ENCODE measurements around the gene RESP18. TPM values are rescaled to one million over a fixed set of nuclear protein-coding genes. Genes with fewer than 3 reads are reported as not detected.

The RESP18 gene
- total RNA-seq, 1 donor from 2014 or later, result not detected

DNA sequence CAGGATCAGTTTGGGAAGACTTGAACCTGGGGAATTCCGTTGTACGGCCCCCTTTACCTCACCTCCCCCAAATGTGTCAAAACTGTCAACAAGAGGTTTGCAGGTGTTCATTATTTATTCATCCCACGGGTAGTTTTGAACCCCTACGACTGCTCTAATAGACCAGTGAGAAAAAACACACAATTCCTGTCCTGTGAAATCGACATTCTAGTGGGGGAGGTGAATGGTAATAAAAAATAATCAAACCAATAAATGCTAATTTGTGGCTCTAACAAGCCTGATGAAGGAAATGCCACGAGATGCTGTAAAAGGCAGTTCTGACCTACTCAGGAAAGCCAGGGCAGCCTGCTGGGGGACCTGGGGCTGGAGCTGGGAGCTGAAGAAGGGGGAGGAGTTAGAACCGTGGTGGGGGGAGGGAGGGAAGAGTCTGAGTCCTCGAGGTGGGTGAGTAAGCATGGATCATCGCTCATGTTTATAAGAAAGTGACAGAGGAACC lies 53.8 kb downstream of the RESP18 start:
- no peak for DNase-seq (ENCODE audit: low read depth in 2 of 2)

DNA sequence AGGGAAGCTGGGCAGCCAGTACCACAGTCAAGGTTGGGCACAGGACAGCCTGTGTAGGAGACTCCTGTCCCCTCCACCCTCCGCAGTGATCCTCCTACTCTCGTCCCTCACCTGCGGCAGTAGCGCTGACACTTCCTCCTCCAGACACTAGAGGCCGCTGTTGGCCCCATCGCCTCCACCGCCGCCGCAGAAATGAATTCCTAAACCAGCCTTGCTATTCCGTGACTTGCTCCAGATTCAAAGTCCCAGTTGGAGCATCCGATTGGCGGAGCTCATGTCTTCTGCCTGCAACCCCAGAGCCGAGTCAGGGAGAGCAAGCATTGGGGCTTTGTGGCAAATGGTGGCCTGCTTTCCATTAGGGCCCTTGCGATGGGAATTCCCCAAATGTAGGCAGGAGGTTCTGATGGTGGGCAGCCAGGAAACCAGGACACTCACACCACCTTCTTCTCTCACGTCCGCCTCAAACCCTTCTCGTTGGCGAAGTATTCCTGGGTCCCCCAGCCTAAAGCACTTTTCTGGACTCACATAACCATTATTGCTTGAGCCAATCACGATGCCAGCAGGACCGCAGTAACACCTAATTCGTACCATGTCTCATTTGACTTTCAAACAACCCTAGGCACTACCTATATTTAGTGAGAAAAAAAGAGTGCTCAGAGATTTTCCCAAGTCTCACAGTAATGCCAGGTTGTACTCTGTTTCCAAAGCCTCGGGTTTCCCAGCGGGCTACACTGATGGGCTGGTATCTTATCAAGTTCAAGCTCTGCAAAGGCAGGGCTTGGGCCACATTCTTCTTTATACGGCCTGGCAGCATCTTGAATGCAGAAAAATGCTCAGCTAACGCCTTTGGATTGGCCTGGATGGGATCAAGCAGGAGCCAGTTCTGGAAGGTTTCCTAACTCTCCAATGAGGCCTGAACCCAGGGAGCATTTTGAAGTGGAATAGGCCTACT lies 54.6 kb downstream of the RESP18 start:
- peak; percentile 67 to 68 for DNase-seq (ENCODE audit: low read depth in 2 of 2)

Other genes with a start within 250 kb of the RESP18 start
- gene NHEJ1, start 171.9 kb downstream of the RESP18 start, total RNA-seq, result 12.6 and 13.1 TPM in 2 replicates
- 0.44 and 2.0 TPM in 2 replicates for gene SLC23A3, start 162.7 kb downstream of the RESP18 start, total RNA-seq
- 15.5 and 26.4 TPM in 2 replicates for gene CNPPD1, start 155.8 kb downstream of the RESP18 start, total RNA-seq
- gene RETREG2, start 154.5 kb downstream of the RESP18 start, total RNA-seq, result 41.2 and 57.7 TPM in 2 replicates
- 15.9 and 25.2 TPM in 2 replicates for gene ZFAND2B, start 126.0 kb downstream of the RESP18 start, total RNA-seq
- gene ABCB6, start 113.8 kb downstream of the RESP18 start, total RNA-seq, result 19.4 and 39.1 TPM in 2 replicates
- 29.4 and 43.3 TPM in 2 replicates for gene ATG9A, start 103.1 kb downstream of the RESP18 start, total RNA-seq
- 12.4 and 21.2 TPM in 2 replicates for gene ANKZF1, start 102.9 kb downstream of the RESP18 start, total RNA-seq
- 2.8 and 4.4 TPM in 2 replicates for gene GLB1L, start 87.3 kb downstream of the RESP18 start, total RNA-seq
- gene STK16, start 87.3 kb downstream of the RESP18 start, total RNA-seq, result 11.3 and 13.9 TPM in 2 replicates
- gene TUBA4B, start 79.5 kb downstream of the RESP18 start, total RNA-seq, result not detected in 2 replicates
- gene TUBA4A, start 78.8 kb downstream of the RESP18 start, total RNA-seq, result 9.5 and 12.9 TPM in 2 replicates
- gene DNAJB2, start 53.4 kb downstream of the RESP18 start, total RNA-seq, result 15.0 and 28.0 TPM in 2 replicates
- not detected in 2 replicates for gene PTPRN, start 23.3 kb downstream of the RESP18 start, total RNA-seq
- gene DNPEP, start 55.2 kb upstream of the RESP18 start, total RNA-seq, result 38.4 and 52.2 TPM in 2 replicates
- 0.20 TPM in 1 of 2 replicates, not detected in the other for gene DES, start 85.6 kb upstream of the RESP18 start, total RNA-seq
- under 0.01 TPM in 2 replicates for gene SPEG, start 102.1 kb upstream of the RESP18 start, total RNA-seq
- 21.1 and 22.2 TPM in 2 replicates for gene GMPPA, start 166.1 kb upstream of the RESP18 start, total RNA-seq
- not detected in 2 replicates for gene ASIC4, start 181.7 kb upstream of the RESP18 start, total RNA-seq
- gene CHPF, start 211.1 kb upstream of the RESP18 start, total RNA-seq, result 0.40 and 0.44 TPM in 2 replicates
- not detected in 2 replicates for gene TMEM198, start 211.3 kb upstream of the RESP18 start, total RNA-seq
- 13.9 and 28.6 TPM in 2 replicates for gene OBSL1, start 238.8 kb upstream of the RESP18 start, total RNA-seq
- not detected in 2 replicates for gene INHA, start 239.6 kb upstream of the RESP18 start, total RNA-seq

All from lung microvascular endothelial cell (primary cell).